Stimulated activated CD8-positive, alpha-beta memory T cell treated with anti-CD3 and anti-CD28 coated beads, Interleukin-7, amount 100 ng/mL, for 1 hour (primary cell): ENCODE measurements around the gene JAM3.
A peak's percentile ranks its signal among the peaks of the same experiment; 100 is the strongest.

Experiments
- DNase-seq, 2 donors: peaks; one replicate each; pipeline ENCODE4 v3.0.0-alpha.2; 2020; ENCODE audit warnings: low read depth in 2 of 2

Gene JAM3

DNA sequence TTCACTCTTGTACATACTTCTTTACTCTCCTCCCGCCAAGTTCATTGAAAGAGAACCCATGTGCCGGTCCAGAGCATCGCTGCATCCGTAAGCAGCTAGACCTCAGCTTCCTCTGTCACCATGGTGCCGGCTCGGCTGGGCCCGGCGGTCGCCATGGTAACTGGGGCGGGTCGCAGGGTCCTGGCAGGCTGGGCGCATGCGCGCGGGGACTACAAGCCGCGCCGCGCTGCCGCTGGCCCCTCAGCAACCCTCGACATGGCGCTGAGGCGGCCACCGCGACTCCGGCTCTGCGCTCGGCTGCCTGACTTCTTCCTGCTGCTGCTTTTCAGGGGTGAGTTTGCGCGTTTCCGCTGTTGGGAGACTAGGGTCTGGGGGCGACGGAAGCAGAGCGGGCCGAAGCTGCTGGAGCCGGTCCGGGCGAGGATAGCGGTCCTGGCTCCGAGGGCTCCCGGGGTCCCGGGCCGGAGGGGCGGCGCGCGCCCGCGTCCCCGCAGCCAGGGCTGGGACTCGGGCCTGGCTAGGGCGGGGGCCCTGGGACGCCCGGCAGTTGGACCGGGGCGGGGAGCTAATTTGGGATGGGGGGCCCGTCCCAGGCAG, at the start of gene JAM3:
TSS of gene JAM3 (plus strand) at position 244 of the 597 bp plus-strand sequence. CDS start at position 256, 12 bp downstream.
- DNase-seq = peak; percentile 93 to 94

DNA sequence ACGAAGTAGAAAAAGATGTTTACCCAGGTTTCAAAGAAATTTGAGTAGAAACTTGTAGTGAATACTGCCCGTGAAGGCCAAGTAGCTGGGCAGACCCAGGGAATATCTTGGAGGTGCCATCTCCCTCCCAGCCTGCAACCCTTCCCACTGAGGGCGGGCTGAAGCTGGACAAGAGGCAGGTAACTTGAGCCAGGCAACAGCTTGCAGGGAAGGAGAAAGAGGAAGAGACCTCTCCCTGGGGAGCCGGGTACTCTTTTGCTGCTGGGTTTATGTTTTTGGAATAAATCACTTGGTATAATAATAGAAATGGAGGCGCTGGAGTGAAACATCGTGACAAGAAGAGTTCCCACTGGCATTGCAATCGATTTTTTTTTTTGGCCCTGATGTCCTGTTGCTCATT, 49.4 kb upstream of the JAM3 start:
- no peak for DNase-seq

DNA sequence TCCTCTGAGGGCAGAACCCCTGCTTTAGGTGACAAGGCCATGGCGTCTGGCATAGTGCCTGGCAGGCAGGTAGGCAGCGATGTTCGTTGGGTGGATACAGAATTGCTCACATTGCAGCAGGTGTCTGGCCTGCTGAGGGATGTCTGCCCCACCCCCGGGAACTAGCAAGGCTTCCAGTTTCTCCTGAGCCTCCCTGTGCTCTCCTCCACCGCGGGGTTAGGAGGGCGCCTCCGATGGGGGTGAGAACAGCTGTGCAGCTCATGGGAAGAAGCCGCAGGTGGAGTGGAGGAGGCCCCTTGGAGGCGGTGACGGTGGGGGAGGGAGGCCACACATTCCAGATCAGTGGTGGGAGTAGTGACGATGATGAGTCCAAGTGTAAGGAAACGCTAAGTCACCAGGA, 48.3 kb upstream of the JAM3 start:
- DNase-seq = no peak

DNA sequence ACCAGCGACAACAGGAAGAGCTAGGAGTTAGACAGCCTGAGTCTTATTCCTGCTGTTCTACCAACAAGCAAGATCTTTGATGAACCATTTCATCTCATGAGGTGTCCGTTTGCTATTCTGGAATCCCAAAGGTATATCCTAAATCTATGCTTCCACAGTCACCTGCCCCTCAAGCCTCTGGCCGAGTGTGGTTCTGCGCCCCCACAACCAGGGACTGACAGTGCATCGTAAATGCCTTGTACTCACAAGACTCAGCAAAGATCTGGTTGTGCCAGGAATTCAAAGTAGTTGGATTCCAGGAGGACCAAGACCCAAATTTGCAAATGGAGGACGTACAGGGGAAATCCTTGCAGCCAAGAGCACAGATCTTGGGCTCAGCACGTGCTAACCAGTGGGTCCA, 47.5 kb upstream of the JAM3 start:
- no peak for DNase-seq

DNA sequence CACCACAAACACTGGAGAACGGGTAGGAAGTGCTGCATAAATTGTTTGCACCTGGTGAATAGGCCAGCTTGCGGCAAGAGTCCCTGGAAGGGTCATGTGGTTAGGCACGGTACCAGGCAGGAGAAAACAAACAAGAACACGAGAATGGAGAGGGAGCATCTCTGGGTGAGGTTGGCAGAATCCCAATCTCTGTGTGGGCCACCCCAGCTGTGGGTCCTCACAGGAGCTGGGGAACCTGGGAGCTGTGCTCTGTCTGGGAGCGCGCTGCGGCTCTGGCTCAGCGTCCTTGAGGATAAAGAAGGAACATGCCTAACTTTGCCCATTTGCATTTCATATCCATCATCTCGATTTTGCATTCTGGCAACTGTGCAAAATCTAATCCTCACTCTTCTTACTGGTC, 46.1 kb upstream of the JAM3 start:
- DNase-seq = no peak

DNA sequence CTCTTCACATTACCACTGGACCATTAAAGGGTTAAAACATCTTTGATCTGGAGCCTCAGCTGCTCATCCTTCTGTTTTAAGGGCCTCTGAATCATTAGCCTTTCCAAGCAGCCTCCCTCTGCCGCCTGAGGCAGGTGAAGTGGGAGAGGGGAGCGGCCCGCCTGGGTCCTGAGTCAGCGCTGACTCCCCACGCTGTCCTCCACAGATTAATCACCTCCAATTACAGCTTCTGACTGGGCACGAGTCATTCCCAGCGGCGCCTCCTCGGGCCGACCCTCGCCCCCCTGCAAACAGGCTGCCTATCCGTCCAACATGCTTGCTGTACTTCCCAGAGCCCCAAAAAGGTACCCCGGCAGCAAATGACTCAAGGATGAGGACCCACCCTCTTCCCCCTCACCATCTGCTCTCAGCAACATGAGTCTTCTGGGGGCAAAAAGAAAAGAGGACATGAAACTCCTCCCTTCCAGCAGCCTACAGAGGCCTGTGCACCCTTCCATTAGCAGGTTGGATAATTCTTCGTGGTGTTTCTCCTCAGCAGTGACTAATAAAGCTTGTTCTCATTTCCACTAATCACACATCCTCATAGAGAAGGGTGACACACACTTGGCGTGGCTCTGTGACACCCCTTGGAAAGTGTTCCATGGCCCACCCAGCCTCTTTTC, 44.3 kb upstream of the JAM3 start:
- no peak for DNase-seq

DNA sequence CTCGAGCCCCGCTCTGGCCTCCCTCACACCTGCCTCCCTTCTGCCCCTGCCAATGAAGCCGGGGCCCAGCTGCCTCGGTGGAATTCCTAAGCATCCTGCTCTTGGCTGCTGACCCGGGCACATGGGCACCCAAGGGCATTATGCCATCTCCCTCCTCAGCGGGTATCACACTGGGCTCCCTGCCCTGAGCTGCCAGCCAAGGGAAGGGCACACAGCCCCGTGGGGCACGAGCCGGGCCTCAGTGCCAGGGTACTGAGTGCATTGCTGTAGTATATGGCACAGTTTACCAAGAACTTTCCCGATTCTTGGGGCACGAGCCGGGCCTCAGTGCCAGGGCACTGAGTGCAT, 43.8 kb upstream of the JAM3 start:
- no peak for DNase-seq

DNA sequence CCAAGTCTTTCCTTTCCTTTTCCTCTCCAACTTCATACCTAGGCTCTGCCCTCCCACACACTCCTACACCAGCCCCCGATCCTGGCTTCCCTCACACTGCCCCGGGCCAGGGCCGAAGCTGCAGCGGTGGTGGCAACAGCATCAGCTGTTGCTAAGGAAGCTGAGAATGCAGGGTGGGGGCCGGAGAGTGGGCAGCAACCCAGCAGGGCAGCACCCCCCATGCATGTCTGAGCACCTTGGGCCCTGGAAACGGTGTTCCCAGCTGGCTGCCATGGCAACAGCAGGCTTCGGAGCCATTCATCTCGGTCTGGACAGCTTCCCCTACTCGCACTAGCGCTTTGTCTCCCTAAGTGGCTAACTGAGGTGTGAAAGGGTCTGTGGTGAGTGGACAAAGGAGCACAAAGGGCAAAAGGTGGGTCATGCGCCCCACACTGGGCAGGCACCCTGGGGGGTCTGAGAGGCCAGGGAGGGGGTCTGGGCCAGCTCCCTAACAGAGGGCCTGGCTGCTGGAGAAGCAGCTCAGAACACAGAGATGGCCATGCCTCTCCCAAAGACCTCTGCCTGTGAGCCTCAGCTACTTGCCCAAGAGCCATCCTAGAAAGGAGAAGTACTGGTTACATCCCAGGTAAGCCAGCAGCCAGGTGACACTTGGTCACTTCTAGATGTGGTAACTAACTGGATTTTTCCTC, 42.1 kb upstream of the JAM3 start:
- no peak for DNase-seq

DNA sequence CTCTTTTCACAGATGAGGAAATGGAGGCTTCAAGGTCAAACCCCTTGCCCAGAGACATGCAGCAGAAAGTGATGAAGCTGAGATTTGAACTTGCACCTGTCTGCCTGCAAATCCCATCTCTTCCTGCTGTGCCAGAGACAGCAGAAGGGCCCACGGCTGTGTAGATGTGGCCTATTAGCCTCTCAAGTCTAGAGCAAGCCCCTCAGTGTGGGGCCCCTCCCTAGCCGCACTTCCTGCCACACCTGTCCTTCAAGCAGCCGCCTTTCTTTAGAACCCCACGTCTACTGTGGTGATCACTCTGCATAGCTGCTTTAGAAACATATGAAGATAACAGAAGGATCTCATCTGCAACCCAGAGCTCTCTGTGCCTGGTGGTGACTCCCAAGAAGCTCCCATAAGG, 41.2 kb upstream of the JAM3 start:
- DNase-seq = no peak

DNA sequence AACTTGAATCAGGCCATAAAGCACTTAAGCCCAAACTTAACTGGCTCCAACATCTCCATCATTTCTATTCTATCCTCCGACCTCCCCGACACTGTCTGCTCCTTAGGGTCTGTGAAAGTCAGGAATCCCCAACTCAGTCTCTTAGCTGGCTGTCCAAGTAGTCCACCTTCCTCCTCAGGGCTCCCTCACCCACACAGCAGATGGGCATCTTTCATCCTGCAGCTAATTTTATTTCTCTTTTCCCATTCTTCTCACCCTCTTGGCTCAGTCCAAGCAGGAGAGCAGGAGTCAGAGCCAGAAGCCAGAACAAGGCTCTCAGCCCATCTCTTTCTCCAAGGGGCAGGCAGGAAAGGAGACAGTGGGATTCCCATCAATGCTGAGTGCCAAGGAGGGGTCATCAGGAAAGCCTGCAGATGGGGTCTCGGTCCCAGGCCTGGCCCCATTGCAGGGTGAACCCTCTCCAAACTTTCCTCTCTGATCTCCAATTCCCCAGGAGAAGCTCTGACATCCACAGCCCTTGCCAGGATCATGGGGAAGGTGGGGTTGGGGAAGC, 40.4 kb upstream of the JAM3 start:
- DNase-seq = no peak

DNA sequence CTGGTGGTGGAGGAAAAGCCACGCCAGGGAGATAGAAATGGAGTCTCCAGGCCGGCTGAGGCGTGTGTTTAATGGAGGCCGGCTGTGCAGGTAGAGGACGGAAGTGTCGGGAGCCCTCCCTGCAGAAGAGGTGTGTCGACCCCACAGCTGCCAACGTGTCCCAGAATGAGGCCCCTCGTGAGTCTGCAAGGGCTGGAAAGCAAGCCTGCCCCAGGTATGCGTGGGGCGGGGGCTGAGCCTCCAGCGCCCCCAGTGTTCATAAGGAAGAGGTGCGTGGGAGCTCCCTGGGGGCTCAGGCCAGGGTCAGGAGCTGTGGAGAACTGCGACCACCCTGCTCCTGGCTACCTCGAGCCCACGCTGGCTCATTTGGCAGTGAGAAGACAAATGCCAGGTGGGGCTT, 38.0 kb upstream of the JAM3 start:
- no peak for DNase-seq

DNA sequence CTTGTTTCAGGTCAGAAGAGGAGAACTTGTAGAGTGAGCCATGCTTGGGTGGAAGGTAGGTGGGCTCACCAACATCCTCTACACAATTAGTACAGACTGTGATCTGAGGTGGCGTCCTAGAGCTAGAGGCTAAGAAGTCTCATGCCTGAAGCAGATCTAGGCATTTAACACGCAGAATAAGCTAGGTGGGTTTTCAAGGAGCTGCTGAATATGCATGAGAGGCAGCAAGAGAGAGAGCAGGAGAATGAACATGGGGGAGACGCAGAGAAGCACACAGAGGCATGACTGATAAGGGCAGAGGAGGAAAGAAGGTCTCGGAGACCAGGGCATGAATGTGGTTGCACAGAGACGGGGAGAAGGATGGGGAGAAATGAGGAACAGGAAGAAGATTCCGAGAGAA, 36.8 kb upstream of the JAM3 start:
- DNase-seq = no peak

DNA sequence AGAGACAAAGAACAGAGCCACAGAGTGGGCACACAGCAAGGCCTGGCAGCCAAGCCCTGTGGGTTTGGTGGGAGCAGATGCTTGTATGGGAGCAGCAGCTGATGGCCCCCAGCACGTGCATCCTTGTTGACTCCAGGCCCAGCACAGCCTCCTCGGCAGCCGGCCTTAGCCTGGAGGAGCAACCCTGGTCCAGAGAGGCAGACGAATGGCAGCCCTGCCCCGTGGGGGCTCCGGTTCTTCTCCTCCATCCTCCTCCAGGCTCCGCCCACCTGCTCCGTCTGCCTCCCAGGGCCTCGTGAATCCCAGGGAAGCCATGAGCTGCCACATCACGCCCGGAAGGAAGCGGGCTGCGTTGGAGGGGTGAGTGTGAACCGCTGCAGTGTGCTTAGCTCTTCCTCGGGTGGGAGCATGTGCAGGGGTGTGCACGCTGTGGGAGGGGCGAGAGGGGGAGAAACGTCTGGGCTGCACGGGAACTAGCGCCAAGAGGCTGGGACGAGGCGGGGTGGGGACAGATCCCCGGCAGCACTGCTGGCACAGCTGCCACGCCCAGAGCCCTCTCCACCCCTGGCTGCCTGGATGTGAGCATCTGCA, 36.3 kb upstream of the JAM3 start:
- no peak for DNase-seq

DNA sequence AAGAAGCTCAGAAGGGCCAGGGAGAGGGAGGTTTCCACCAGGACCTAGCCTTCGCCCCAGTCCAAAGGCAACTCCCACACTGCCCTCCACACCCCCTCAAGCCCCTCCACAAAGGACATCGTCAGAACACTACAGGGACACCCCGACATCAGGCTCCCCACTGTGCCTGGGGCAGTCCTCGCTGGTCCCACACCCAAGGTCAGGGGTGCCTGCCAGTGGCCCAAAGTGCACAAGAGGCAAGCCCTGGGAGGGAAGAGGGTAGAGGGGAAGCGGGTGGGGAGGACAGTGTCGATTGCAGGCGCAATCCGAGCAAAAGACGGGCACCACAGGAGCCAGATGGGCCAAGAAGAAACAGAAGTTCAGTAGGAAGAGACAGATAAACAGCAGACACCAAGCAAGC, 35.6 kb upstream of the JAM3 start:
- DNase-seq = no peak

DNA sequence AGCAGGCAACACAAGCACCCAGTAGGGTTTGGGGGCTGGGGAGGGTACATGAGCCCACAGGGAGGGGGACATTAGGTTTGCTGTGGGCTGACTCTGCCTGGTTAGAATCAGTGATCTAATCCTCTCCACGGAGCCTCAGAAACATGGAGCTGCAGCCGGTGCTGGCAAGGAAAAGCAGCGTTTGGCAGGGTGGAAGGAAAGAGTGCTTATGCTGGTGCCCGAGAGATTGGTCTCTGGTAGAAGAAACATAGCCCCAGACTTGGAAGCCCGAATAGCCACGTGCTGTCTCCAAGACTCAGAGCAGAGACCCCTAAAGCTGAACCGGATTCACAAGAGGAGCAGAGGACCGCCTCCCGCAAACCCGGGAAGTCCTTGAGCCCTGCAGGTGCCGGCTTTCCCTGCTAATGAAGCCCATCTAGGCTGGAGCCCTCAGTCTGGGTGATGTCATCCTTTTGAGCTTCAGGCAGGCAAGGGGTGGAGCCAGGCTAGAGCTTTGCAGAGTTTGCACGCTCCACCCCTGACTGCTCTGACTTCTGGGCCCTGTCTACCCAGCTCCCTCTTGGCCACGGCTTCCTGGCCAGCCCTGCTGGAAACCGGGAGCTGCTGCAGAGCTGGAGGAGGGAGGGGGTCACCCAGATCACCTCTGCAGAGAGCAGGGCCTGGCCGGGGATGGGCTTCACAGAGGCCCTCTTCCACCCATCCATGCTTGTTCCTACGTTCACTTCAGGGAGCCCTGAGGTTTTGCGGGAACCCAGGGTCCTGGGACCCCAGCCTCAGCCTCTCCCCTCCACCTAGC, 35.0 kb upstream of the JAM3 start:
- DNase-seq = peak in 1 of 2 donors; percentile 43

DNA sequence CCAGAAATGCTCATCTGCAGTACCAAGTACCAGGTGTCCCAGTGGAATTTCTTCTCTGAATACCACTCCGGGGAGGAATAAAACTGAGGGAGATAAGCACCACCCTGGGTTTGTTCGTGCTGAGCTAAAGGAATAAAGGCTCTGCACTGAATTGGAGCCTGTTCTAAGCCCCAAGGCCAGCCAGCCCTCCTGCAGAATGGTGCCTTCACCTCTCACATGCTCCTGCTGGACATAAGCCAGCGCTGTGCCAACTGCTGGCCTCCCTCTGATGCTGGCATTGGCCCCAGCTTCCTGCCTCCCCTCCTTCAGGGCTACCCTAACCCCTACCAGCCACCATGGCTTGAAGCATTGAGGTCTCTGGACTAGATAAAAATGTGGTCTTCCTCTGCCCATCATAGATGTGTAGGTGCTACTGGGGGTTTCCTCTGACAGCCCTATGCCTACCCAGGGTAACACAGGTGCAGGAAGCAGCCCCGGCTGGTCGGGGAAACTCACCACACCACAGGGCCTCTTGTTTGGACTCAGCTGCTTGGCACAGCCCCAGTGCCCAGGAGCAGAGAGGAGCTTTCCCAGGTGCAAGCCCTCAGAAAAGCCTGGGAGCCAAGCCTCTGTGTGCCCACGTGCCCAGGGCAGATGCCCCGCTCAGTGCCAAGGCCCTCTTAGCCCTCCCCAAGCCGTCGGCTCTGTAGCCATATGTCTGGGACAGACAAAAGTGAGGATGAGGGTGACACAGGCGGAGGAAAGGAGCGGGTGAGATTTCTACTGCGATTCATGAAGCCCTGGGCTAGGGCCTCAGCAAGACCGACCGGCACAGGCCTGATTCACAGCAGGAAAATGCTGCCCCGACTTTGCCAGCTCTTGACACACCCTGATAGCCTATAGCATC, 34.1 kb upstream of the JAM3 start:
- DNase-seq = no peak

DNA sequence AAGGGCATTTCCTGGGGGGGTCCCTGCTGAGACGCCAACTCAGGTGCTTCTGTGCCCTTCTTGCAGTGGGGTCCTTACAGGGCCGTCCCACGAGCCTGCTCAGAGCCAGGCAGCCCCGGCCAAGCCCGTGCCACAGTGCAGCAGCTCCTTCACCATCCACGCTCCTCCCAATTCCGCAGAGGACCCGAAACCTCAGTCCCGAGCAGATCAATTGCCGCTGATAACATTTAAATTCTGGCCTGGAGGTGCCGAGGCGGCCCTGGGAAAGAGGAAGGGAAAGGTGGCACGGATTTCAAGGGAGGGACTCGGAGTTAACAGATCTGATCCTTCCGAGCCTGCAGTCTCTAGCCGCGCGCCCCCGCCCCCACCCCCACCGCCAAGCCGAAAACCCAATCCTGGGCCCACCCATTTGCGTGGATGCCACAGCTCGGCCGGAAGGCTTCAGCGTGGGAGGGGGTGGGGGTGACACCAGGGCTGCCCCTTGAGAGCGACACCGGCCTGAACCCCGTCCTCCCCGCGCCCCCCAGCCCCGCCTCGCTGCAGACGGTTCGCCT, 32.3 kb upstream of the JAM3 start:
- DNase-seq = no peak

DNA sequence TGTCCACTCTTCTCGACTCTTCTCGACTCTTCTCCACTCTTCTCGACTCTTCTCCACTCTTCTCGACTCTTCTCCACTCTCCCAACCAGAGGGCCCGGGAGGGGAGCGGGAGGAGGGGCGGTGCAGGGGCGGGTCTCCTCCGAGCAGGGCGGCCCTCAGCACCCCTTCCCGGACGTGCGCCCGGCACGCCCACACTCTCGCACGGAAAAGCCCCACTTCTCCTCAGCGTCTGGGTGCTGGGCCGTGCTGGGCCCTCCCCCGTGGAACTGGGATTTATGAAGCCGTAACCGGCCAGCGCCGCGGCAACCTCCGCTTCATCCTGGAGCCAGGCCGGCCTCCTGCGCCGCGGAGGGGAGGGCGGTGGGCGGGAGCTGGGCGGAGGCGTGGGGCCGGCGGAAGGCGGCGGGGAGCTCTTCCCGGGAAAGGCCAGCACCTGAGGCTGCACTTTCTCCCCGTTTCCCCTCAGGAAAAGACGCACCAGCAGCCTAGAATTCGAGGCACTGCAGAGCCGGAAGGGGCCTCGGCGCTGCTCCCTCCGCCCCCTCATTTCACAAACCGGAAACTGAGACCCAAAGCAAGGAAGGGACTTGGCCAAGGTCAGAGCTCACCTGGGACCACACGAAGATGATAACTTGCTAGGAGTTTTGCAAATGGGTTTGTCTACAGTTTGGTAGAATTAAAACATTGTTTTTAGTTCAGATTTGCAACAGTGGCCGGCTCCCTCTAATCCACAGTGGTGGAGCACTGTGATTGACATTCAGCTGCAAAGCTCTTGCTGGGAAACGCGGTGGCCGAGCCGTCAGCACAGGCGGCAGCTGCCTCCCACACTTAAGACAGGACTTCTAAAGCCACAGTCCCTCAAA, 31.6 kb upstream of the JAM3 start:
- peak; percentile 27 to 46 for DNase-seq

DNA sequence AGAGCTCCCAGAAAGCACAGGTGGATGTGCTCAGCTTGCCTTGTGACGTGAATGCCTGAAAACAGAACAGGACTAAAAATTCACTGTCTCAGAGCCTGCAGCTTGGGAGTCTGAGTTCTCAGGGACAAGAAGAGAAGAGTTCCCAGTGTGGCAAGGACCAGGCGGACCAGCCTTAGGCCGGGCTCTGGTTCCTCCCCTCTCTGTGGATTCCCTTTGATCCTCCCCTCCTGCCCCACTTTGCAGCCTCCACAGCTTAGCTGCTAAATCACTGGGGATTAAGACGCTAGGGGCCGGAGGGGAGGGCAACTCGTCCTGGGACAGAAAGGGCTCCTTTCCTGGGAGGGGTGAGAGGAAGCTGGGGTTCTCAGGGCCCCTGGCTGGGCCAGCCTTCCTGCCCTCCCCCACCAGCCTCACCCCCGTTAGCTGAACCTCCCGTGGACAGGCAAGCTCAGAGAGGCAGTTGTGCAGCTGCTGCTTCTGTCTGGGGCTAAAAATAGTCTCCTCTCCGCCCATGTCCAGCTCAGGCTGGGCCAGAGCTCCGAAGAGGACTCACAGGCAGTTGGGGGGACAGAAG, 29.9 kb upstream of the JAM3 start:
- DNase-seq = no peak
